Left ventricle myocardium inferior (tissue), 1 donor: ENCODE results near the gene GABRG3. TPM values are rescaled to one million over a fixed set of nuclear protein-coding genes. Genes with fewer than 3 reads are reported as not detected.

Source experiments
- DNase-seq: peaks from one replicate; pipeline ENCODE4 v3.0.0-alpha.2; 2020
- H3K27ac ChIP-seq: fragments of 200-600 bp; replicated peaks from 2 replicates; pipeline ENCODE4 v1.8.0; 2021
- H3K27me3 ChIP-seq: fragments of 200-600 bp; 2 replicates; pipeline ENCODE4 v1.8.0; 2021; ENCODE audit warnings: low read depth
- H3K36me3 ChIP-seq: fragments of 200-600 bp; 2 replicates; pipeline ENCODE4 v1.8.0; 2021
- H3K4me1 ChIP-seq: fragments of 200-600 bp; 2 replicates; pipeline ENCODE4 v1.8.0; 2021
- H3K4me3 ChIP-seq: fragments of 200-600 bp; 2 replicates; pipeline ENCODE4 v1.8.0; 2021; ENCODE audit warnings: mild to moderate bottlenecking, moderate library complexity
- H3K9me3 ChIP-seq: fragments of 200-600 bp; replicated peaks from 2 replicates; pipeline ENCODE4 v1.8.0; 2021
- intact Hi-C: fragments of 100-400 bp; cut with micrococcal nuclease; formaldehyde crosslinking; loops from one replicate; pipeline ENCODE4 v1.11.0; 2022
- total RNA-seq: library from RNA; stranded (reverse); fragmentation: NEBNext Ultra II Directional; extraction: Animal tissue kit (Norgen Biotek cat#: 25700); gene quantifications from one replicate; pipeline ENCODE4 v1.2.1, GENCODE V29; 2021
- TF ChIP-seq, protein P1 (sequence below): fragments of 200-600 bp; IDR thresholded peaks from 2 replicates; pipeline ENCODE4 v1.8.0; 2021; ENCODE audit warnings: antibody characterized with exemption, mild to moderate bottlenecking, borderline replicate concordance
- donor health status: DM: no; HTN: yes; CAD: no; lungs with severe emphysema.

The GABRG3 gene
- total RNA-seq, 1 donor from 2014 or later = not detected

DNA sequence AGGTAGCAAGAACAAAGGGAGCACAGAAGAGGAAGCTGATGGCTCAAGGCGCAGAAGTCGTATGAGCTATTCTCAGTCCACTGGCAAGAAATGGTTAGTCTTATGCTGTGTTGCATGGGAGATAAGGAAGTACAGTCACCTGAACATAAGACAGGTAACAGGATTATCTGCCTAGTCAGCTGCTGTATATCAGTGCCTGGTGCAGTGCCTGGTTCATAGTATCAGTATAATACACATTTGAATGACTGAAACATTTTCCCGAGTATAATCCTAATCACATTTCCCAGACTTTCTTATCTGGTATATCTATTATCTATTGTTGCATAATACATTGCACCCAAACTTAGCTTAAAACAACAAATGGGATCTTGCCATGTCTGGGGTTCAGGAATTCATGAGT is 302.5 kb downstream of the GABRG3 start:
- no peak for DNase-seq
- H3K27ac ChIP-seq = no peak overlapping the region
- TF ChIP-seq, protein P1, sequence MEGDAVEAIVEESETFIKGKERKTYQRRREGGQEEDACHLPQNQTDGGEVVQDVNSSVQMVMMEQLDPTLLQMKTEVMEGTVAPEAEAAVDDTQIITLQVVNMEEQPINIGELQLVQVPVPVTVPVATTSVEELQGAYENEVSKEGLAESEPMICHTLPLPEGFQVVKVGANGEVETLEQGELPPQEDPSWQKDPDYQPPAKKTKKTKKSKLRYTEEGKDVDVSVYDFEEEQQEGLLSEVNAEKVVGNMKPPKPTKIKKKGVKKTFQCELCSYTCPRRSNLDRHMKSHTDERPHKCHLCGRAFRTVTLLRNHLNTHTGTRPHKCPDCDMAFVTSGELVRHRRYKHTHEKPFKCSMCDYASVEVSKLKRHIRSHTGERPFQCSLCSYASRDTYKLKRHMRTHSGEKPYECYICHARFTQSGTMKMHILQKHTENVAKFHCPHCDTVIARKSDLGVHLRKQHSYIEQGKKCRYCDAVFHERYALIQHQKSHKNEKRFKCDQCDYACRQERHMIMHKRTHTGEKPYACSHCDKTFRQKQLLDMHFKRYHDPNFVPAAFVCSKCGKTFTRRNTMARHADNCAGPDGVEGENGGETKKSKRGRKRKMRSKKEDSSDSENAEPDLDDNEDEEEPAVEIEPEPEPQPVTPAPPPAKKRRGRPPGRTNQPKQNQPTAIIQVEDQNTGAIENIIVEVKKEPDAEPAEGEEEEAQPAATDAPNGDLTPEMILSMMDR = no peak
- H3K27me3 ChIP-seq = peaks cover 10% of the 10 kb centered on the region
- intact Hi-C loops = no loop called here
- no peaks in the 10 kb centered on the region for H3K9me3 ChIP-seq
- no peaks in the 10 kb centered on the region for H3K4me1 ChIP-seq
- H3K4me3 ChIP-seq = no peak overlapping the region
- no peaks in the 10 kb centered on the region for H3K36me3 ChIP-seq

DNA sequence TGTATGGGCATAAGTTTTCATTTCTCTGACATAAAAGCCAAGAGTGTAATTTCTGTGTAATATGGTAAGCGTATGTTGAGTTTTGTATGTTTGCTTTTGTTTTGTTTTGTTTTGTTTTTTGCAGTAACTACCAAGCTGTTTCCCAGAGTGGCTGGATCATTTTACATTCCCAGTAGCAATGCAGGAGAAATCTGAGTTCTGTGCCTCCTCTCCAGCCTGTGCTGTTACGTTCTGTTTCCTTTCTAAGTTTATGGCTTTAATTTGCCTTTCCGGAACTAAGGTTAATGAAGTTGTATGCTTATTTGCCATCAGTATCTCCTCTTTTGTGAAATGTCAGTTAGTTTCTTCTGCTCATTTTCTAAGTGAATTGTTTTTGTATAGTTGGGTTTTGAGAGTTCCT is 307.8 kb downstream of the GABRG3 start:
- TF ChIP-seq, protein P1 = no peak
- intact Hi-C loops = no loop called here
- Histone ChIP-seq H3K9me3 (no peaks in the 10 kb centered on the region), H3K27me3 (no peaks in the 10 kb centered on the region), H3K4me1 (no peaks in the 10 kb centered on the region), H3K27ac (no peak overlapping the region), H3K36me3 (no peaks in the 10 kb centered on the region), H3K4me3 (no peak overlapping the region)
- DNase-seq = no peak

DNA sequence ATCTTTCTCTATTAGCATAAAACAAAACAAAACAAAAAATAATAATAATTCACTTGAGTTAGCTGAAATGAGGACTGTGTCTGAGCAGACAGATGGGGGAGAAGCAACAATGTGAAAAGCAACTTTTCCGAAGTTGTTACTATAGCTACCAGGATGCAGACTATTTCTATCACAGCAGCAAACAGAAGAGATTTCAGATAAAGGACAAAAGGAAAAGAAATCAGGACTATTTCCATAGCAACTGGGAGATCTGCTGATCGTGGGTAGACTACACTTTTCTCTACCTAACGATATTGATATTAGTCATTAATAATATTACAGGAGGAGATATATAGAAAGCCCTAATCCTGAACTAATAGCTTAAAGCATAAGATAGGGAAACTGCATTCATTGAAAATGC is 321.7 kb downstream of the GABRG3 start:
- intact Hi-C loops = no loop called here
- Histone ChIP-seq H3K36me3 (no peaks in the 10 kb centered on the region), H3K9me3 (no peaks in the 10 kb centered on the region), H3K4me3 (no peak overlapping the region), H3K4me1 (no peaks in the 10 kb centered on the region), H3K27me3 (peaks cover 5% of the 10 kb centered on the region), H3K27ac (no peak overlapping the region)
- TF ChIP-seq, protein P1 = no peak
- DNase-seq = no peak

DNA sequence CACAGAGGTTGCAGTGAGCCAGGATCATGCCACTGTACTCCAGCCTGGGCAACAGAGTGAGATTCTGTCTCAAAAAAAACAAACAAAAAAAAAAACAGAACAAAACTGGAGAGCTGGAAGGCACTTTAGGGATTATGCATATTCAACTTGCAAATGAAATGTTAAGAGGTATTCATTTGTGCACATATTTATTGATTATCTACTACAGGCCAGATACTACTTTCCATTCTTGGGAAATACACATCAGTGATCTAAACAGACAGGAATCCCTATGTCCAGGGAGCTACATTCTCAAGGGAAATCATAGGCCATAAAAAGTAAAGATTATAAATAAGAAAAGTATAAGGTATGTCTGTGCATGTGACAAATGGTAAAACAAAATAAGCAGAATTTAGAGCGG is 322.6 kb downstream of the GABRG3 start:
- H3K27me3 ChIP-seq = peaks cover 5% of the 10 kb centered on the region
- no peak overlapping the region for H3K27ac ChIP-seq
- no peaks in the 10 kb centered on the region for H3K36me3 ChIP-seq
- H3K4me3 ChIP-seq = no peak overlapping the region
- no peaks in the 10 kb centered on the region for H3K4me1 ChIP-seq
- H3K9me3 ChIP-seq = no peaks in the 10 kb centered on the region
- no peak for DNase-seq
- intact Hi-C loops = no loop called here
- TF ChIP-seq, protein P1 = no peak

DNA sequence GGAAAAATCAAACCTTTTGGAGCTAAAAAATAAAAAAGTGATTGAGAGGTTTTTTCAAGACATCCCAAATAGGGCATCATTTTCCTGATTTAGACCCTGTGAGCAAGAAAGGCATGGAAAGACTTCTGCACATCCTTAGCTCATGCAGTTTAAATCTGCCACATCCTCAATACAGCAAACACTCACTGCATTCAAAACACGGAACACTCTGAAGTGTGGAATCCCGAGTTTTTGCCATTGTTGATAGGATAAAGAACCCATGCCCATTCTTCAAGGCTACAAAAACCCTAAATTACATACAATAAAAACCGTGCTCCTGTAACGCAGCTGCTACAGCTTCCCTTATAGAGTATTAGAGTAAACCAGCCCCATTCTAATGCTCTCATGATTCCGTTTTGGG is 346.8 kb downstream of the GABRG3 start:
- Histone ChIP-seq H3K9me3 (peaks cover 1% of the 10 kb centered on the region), H3K27ac (no peak overlapping the region), H3K27me3 (no peaks in the 10 kb centered on the region), H3K4me3 (no peak overlapping the region), H3K4me1 (no peaks in the 10 kb centered on the region), H3K36me3 (no peaks in the 10 kb centered on the region)
- no peak for DNase-seq
- TF ChIP-seq, protein P1 = no peak
- intact Hi-C loops = no loop called here

DNA sequence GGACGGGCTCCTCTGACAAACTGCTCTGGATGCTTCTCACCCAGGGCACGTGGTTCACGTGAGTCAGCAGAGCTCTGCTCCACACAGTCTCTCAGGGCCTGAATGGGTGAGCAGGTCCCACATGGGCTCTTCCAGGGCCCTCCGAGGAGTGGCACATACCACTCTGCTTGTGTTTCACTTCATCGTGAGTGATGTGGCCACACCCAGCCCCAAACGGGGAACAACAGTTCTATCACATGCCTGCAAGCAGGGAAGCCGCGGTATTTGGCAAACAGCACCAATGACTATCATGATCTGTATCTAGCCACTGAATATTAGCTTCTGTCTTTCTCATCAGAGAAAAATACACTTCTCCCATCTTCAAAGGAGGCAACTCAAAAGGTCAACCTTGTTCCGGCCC is 352.8 kb downstream of the GABRG3 start:
- TF ChIP-seq, protein P1 = no peak
- H3K36me3 ChIP-seq = no peaks in the 10 kb centered on the region
- no peak for DNase-seq
- H3K9me3 ChIP-seq = peaks cover 8% of the 10 kb centered on the region
- intact Hi-C loops = no loop called here
- H3K4me1 ChIP-seq = no peaks in the 10 kb centered on the region
- H3K27me3 ChIP-seq = no peaks in the 10 kb centered on the region
- no peak overlapping the region for H3K27ac ChIP-seq
- H3K4me3 ChIP-seq = no peak overlapping the region
